ENCODE data around the gene LRP1B.

The LRP1B gene

GRCh38 chr2:141736466-141736865 lies 394.4 kb downstream of the LRP1B start:
- DNase-seq, result no peak

DNA sequence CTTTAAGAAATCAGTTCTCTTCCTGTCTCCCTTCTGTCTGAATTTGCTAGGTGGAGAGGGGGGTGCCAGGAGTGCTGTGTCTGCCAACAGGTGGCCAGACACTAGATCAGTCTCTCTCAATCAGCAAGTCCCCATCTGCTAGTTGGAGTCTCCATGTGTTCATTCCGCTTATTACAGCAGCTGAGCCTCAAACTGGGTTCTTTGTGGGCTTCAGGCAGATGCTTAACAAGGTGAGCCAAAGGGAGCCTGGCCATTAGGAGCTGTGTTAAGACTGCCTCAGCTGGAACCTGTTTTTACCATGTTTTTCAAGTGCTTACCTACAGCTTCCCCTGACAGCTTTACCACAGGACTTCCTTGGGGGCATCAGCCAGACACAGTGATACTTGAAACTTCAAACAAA lies 401.9 kb downstream of the LRP1B start:
- no peak for DNase-seq

DNA sequence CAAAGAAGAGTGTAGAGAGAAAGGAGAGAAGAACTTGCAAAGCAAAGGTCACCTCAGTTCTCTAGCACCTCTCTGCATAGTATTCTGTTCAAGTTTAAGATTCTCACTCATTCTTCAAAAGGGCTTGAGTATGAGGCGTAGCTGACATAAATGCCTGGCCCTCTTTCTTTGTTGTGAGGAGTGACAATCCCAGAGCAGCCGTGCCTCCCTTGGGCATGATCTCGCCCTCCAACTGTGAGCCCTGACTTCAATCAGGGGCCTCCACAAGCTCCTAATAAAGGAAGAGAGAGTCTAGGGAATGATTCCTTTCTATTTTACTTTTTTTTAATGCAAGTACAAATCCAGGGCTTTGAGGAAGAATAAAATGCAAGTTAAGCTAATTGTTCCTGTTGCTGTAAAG lies 402.7 kb downstream of the LRP1B start:
- DNase-seq, result no peak

- DNase-seq, result no peak
These were observed 406.4 kb downstream of the LRP1B start for GRCh38 chr2:141724426-141724825.

DNA sequence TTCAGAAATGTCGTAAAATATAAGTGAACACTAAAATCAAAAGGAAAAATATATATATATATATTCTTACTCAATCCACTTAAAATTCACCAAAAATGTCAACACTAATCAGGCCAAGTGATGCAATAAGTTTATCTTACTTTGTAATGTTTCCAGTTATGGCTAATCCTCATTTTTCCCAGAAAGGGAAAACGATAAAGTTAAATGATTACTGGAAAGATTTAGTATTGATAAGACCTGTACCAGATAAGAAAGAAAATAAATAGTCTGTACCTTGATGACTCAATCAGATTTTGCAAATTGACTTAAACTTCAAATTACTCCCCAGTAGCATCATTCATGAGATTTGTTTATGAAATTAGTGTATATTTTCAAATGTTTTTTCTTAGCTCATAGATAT lies 407.0 kb downstream of the LRP1B start:
- DNase-seq, result no peak

GRCh38 chr2:141720476-141720875 lies 410.3 kb downstream of the LRP1B start:
- DNase-seq, result no peak

DNA sequence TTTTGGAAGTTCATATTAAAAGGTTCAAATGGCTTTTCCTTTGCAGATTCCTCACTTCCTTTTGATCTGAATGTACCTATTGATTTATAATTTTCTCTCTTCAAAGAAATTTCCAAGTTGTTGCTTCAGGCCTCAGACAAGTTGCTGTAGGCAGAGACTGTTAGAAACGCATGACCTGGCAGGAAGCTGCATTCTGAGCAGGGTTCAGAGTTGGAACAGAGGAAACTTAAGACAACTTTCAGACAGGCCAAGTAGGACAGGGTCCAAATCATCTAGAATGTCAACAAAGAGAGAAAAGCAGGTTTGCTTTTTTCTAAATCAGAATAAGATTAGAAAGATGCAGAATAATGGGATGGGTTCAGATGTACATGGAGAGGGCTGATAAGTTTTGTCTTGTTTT lies 416.3 kb downstream of the LRP1B start:
- DNase-seq, result no peak

DNA sequence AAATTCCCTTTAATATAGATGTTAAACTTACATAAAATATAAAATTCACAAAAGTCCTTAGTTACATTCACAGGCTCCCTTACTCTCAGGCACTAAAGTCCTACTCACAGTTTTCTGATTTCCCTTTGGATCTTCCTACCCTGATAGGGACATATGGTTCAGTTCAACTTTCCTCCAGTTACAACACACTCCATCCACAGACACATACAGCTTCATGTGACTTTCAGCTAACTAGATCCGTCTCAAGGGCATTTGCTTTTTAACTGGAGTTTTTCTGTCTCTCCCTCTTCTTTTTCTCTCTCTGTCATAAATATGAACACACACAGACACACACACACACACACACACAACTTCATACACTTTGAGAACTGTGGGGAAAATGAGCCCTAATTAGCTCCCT lies 419.2 kb downstream of the LRP1B start:
- no peak for DNase-seq

GRCh38 chr2:141710589-141711239 lies 420.1 kb downstream of the LRP1B start:
- no peak for DNase-seq

DNA sequence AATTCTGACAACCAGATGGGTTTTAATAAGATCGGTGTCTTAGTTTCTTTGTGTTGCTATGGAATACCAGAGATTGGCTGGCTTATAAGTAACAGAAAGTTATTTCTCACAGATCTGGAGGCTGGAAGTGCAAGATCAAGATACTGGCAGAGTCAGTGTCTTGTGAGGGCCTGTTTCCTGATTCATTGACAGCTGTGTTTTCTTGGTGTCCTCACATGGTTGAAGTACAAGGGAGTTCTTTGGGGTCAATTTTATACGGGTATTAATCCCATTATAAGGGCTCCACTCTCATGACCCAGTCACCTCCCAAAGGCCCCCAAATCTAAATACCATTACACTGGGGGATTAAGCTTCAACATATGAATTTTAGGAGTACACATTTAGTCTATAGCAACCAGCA lies 421.1 kb downstream of the LRP1B start:
- no peak for DNase-seq

- no peak for DNase-seq
These were observed 423.3 kb downstream of the LRP1B start for GRCh38 chr2:141707486-141707885.

DNA sequence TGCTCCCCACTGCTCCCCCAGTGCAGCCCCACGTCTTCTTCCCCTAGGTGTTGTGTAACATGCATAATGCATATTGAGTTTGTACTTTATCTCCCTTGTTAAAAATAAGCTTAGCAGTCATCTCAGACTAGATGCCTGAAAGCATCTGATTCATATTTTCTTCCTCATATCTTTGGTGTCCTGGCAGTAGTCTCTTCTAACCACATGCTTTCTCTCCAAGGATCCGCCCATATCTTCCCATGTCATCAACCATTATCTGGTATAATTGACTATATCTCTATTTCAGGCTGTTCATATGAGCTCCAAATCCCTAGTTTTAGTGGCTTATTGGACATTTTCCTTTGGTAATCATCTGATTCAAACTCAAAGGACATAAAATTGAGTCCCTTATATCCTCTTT lies 426.3 kb downstream of the LRP1B start:
- no peak for DNase-seq

DNA sequence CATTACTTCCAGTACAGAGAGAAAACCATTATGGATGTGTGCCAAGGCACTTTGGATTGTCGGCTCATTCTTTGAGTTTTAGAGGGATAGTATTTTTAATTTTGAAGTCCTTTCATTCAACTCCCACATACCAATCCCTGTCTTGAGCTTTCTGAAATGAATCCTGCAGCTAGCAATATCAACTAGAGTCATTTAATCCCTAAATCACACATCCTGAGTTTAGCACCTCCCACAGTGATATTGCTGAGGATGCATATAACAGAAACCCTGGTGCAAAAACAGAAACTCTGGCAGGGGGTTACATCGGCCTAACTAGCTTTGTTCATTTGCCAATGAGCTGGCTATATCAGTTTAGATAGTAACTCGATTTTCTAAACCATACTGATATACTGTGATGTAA lies 427.3 kb downstream of the LRP1B start:
- no peak for DNase-seq

DNA sequence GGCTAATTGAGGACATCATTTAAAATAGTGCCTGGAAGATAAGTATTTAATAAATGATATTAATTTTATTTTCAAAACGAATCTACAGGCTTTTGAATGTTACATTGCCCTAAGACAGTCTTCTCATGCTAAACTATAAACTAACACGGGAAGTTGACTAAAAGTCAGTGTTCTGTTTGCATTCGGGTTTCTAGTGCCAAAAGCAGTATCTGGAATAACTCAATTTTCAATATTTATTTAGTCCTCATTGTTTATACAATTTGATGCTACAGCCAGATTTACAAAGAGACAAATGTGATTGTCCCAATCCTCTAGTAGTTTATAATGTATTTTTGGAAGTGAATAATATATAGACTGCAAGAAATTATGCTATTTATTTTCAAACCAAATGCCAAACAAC lies 429.2 kb downstream of the LRP1B start:
- no peak for DNase-seq

DNA sequence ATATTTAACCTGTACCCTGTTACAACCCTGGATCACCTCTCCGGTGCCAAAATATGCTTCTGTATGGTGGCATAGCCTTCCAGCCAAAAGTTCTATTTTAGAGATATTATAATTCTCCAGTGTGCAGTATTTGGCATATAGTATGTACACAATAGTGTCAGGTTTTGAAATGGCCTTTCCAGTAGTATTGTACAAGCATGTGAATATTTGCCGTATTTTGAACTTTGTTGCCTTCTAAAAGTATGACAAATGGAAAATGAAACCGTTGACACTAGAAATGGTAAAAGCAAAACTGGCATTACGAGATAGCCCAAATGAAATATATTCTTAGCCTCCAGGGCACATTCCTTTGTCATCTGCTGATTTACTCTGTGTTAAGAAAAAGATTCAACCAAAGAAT lies 431.2 kb downstream of the LRP1B start:
- DNase-seq, result no peak

- no peak for DNase-seq
These were observed 432.3 kb downstream of the LRP1B start for GRCh38 chr2:141698500-141698899.

DNA sequence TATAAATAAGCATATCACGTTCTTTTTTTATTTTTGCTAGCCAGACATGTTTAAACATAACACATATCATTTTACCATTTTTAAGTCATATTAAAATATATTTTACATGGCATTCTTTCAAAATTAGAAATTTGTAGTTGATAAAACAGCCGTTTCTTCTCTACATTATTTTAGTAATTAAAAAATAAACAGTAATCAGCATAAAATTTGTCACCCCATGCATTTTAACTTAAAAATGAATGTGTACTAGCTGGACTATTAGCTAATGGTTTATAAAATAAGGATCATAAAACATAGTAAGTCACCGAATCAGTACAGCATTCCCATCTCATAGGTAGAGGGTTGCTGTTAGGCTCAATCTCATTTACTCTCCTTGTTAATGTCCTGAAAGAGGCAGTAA lies 433.8 kb downstream of the LRP1B start:
- DNase-seq, result no peak

DNA sequence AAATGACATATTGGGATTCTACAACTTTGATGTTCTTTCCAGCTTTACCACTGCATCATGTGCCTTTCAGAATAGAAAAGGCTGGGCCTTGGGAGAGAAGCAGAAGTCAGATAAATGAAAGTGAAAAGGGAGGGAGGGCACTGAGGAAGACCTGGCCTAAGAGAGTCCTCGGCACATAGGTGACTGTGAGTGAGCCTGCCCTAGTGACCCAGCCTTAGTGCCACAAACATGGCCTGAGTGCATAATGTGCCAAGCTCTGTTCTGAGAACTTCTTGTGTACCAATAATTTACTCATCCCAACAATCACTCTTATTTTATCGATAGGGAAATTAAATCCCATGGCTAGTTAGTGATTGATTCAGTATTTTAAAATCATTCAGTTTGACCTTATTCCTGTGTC lies 436.6 kb downstream of the LRP1B start:
- DNase-seq, result no peak

DNA sequence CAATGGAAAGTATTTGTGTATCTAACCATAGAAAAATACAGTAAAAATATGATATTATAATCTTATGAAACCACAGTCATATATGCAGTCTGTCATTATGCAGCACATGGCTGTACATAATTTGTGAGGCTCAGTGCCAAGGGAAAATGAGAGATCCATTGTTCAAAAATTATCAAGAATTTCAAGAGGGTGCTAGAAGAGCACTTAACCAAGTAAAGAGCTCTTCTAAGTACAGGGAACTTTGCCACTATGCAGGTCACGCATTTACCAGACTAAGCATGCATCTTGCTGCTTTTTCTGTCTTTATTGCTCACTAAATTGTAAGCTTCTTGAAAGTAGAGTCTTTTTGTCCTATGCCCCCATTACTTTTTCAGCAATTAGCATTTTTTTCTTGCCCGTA lies 438.0 kb downstream of the LRP1B start:
- no peak for DNase-seq

GRCh38 chr2:141676139-141676538 lies 454.7 kb downstream of the LRP1B start:
- no peak for DNase-seq

- DNase-seq, result no peak
These were observed 464.6 kb downstream of the LRP1B start for GRCh38 chr2:141666191-141666590.

DNA sequence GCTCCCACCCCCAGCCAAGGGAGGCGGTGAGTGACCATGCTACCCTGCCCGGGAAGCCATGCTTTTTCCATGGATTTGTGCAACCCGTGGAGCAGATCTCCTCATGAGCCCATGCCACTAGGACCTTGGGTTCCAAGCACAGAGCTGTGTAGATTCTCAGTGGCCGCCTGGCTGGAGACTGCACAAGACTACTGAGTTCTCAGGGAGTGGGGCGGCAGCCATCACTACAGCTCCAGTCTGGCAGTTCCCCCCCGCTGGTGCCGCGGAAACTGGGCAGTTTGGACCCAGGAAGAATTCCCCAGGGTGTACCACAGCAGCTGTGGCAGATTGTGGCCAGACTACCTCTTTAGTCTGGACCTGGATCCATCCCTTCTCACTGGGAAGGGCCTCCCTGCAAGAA lies 470.6 kb downstream of the LRP1B start:
- no peak for DNase-seq

DNA sequence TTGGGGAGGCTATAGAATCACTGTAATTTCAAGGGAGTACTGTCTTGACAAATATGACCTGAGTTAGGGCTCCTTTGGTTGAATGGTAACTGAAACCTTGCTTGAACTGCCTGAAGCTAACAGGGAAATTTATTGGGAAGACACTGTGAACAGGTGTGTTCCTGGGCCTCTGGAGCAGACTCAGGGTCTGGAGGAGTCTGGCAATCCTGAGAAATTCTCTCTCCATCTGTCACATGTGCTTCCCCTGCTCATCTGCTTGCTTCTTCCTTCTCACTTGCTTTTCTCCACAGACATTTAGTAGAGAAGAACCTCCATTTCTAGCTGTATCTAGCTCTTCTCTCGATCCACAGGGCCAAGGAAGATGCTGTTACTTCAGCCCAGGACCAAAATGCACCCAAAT lies 476.5 kb downstream of the LRP1B start:
- DNase-seq, result no peak

GRCh38 chr2:141653184-141653583 lies 477.6 kb downstream of the LRP1B start:
- DNase-seq, result no peak

GRCh38 chr2:141652308-141652707 lies 478.5 kb downstream of the LRP1B start:
- DNase-seq, result no peak

- no peak for DNase-seq
These were observed 483.5 kb downstream of the LRP1B start for GRCh38 chr2:141647353-141647752.
